HL-60 (cell line): ENCODE results near the gene DUOX2.

ENCODE experiments used
- POLR2AphosphoS5 ChIP-seq: IDR thresholded peaks from 2 replicates; pipeline ENCODE4 v1.6.1; 2012; ENCODE audit warnings: low read depth
- TF ChIP-seq, protein P1 (sequence below): IDR thresholded peaks from one replicate; pipeline ENCODE4 v1.5.1; 2011; ENCODE audit warnings: low read length, control low read depth, inconsistent platforms; ENCODE audit not compliant: insufficient read depth

DNA sequence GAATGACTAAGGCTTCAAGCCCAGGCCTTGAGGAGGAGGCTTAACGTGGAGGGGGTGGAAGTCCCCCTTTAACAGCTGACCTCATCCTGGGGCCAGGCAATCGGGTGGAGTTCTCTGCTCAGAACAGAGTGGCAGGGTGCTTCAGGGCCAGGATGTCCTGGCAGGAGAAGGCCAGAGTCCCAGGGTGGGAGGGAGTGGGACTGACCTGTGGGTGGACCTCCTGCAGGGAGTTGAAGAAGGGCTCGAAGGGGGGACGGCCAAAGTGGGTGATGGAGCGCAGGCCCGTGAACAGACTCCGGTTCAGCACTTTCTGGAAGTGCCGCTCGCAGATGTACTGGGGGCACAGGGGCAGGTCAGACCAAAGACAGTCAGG, 19.6 kb downstream of the DUOX2 start:
- TF ChIP-seq, protein P1, sequence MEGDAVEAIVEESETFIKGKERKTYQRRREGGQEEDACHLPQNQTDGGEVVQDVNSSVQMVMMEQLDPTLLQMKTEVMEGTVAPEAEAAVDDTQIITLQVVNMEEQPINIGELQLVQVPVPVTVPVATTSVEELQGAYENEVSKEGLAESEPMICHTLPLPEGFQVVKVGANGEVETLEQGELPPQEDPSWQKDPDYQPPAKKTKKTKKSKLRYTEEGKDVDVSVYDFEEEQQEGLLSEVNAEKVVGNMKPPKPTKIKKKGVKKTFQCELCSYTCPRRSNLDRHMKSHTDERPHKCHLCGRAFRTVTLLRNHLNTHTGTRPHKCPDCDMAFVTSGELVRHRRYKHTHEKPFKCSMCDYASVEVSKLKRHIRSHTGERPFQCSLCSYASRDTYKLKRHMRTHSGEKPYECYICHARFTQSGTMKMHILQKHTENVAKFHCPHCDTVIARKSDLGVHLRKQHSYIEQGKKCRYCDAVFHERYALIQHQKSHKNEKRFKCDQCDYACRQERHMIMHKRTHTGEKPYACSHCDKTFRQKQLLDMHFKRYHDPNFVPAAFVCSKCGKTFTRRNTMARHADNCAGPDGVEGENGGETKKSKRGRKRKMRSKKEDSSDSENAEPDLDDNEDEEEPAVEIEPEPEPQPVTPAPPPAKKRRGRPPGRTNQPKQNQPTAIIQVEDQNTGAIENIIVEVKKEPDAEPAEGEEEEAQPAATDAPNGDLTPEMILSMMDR = no peak
- no peak for TF ChIP-seq POLR2AphosphoS5
